Measurements from ENCODE around the gene MCAT. TPM values are rescaled to one million over a fixed set of nuclear protein-coding genes. Genes with fewer than 3 reads are reported as not detected.

MCAT gene, protein sequence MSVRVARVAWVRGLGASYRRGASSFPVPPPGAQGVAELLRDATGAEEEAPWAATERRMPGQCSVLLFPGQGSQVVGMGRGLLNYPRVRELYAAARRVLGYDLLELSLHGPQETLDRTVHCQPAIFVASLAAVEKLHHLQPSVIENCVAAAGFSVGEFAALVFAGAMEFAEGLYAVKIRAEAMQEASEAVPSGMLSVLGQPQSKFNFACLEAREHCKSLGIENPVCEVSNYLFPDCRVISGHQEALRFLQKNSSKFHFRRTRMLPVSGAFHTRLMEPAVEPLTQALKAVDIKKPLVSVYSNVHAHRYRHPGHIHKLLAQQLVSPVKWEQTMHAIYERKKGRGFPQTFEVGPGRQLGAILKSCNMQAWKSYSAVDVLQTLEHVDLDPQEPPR
- 14.2 to 26.4 TPM (median 26.1 TPM) in 5 replicates for total RNA-seq (2022; extraction: Qiagen RNA extraction; ENCODE audit: low read depth)

DNA sequence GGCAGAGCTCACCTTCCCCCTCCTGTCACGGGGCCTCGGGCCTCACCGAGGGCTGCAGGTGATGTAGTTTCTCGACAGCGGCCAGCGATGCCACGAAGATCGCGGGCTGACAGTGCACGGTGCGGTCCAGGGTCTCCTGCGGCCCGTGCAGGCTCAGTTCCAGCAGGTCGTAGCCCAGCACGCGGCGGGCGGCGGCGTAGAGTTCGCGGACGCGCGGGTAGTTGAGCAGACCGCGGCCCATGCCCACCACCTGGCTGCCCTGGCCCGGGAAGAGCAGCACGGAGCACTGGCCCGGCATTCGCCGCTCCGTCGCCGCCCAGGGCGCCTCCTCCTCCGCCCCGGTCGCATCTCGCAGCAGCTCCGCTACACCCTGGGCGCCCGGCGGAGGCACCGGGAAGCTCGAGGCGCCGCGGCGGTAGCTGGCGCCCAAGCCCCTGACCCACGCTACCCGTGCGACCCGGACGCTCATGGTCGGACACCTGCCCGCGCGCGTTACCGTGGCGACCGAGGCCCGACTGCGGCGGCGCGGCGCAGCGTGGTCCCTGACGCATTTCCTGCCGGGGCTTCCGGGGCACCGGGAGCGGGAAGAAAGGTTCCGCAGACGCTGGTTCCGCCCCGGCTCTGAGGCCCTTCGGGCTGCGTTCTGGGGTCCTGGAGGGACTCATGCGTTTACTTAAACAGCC, at the start of gene MCAT:
MCAT (minus strand) TSS at position 519 of the 683 bp plus-strand sequence; CDS start at position 469, 50 bp downstream.

DNA sequence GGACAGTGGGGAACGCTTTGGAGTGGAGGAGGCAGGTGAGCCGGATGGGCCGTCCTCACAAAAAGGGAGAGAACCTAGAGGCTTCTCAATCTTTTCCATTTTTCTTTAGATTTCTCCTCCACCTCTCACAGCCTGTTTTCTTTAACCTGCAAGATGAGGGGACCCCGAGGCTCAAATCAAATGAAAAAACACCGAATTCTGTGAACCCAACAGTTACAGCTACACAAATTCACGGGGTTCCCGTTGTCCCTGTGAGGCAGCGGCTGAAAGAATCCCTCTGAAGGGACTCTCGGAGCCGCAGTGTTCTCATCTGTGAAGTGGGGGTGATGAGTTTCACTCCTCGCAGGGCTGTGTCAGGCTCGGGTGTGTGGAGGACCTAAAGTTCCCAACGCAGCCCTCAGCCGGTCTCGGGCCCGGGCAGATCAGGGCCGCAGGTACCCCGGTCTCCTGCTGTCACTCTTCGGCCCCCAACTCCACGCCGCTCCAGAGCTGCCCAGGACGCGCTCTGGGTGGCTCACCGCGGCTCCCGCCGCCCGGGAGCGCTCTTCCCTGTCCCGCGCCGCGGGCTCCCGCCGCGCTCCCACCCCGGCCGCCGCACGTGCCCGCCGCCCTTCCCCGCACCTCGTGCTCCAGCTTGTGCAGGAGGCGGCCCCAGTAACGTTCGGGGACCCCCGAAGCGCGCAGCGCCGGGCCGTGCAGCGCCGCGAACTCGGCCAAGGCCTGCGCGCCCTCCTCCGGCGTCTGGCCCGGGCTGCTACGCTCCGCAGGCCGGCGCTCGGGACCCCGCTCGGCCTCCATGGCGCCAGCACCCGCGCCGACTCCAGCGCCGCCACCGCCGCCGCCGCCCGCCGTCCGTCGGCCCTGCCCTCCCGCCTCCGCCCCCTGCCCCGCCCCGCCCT, 43.3 kb upstream of the MCAT start, which contains the start of gene TTLL12:
TTLL12 (minus strand) TSS at position 863 of the 899 bp plus-strand sequence; CDS start at position 798, 65 bp downstream.

DNA sequence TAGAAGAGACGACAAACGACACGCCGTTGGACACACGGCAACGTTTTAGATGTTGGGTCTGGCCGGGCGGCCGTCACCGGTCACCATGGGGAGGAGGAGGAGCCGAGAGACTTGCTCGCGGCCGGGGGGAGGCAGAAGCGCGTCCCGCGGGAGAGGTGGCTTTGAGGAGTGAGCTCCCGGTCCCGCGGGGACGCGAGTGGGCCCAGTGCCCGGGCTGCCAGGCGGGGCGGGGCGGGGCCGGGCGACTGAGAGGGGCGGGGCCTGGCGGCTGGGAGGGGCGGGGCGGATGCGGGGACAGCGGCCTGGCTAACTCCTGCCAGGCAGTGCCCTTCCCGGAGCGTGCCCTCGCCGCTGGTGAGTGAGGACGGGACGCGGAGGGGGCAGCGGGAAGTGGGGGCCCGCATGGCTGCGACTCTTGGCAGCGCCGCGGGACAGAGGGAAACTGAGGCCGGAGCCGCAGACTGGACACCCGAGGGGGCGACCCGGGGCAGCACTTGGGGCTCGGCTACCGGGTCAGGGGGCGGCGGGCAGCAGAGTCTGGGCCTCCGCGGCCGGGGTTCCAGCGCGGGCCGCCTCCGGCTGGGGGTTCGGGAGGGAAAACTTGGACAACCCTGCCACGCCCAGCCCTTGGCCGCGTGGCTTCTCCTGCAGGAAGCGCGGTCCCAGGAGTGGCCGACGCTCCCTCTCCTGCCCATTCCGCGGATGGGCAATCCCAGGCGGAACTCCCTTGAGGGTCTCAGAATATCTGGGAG, 8.2 kb upstream of the MCAT start, which contains the start of gene TSPO:
TSPO (plus strand) TSS at position 309 of the 752 bp plus-strand sequence. CDS start 7,680 bp downstream, outside the sequence.

DNA sequence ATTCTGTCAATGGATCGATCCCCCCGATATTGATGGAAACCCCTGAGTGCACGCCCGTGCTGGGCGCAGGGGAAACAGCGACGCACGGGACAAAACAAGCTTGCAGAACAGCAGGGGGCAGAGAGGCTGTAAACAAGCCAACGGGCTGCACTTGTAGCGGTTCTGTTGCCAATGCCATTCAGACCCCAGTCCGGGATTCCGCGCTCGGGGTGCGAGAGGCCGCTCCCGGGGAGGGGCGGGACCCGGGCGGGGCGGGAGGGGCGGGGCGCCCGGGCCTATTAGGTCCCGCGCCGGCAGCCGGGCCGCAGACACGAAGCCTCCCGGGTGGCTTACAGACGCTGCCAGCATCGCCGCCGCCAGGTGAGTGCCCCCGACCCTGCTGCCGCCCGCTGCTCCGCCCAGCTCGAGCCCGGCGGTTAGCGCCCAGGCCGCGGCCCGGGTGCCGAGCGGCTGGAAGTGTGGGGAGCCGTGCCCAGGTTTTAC, 32.7 kb downstream of the MCAT start, which contains the start of gene BIK:
BIK (plus strand) TSS at position 307 of the 483 bp plus-strand sequence. CDS start 13,273 bp downstream, outside the sequence.

DNA sequence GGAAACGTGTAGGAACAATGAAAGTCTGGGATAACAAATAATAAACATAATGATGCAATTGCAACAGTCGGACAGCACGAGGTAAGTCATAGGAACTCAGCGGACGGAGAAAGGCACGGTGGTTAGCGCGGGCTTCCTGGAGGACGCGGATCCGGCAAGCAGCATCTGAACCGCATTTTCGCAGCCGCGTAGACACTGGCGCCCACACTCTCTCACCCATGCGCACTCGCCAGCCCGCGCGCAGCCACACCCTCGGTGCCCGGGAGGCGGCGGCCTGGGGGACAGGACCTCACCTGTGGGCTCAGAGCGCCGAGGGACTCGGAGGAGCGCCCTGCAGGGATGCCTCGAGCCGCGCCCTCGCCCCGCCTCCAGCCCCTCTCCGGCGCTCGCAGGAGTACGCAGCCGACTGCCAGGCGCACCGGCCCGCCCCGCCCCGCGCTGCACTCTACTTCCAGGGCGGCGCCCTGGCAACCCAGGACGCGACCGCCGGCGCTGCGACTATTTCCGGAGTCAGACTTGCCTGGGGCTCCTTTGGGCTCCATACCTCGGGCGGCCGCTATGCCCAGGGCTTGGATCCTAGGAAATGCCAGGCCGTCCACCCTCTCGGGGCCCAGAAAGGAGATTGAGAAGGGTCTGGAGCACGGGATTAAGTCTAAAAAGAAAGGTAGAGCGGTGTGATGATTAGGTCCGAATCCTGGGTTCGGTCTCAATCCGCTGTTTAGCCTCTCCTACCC, 54.0 kb downstream of the MCAT start, which contains the start of gene TTLL1:
TTLL1 (minus strand) TSS at position 408 of the 734 bp plus-strand sequence. CDS start 13,805 bp downstream, outside the sequence.

Other genes starting within 250 kb of the MCAT start
- gene PACSIN2, start 128.2 kb downstream of the MCAT start, total RNA-seq (2022; extraction: Qiagen RNA extraction; ENCODE audit: low read depth), result 103 to 138 TPM (median 131 TPM) in 5 replicates
- 2.0 to 2.9 TPM (median 2.4 TPM) in 5 replicates for gene TTLL1, start 54.0 kb downstream of the MCAT start, total RNA-seq (2022; extraction: Qiagen RNA extraction; ENCODE audit: low read depth)
- 0.81 to 2.1 TPM (median 1.2 TPM) in 5 replicates for gene BIK, start 32.6 kb downstream of the MCAT start, total RNA-seq (2022; extraction: Qiagen RNA extraction; ENCODE audit: low read depth)
- gene TSPO, start 8.2 kb upstream of the MCAT start, total RNA-seq (2022; extraction: Qiagen RNA extraction; ENCODE audit: low read depth), result 102 to 238 TPM (median 194 TPM) in 5 replicates
- gene TTLL12, start 43.7 kb upstream of the MCAT start, total RNA-seq (2022; extraction: Qiagen RNA extraction; ENCODE audit: low read depth), result 14.5 to 24.2 TPM (median 23.5 TPM) in 5 replicates
- 0.09 to 0.26 TPM (median 0.15 TPM) in 5 replicates for gene SCUBE1, start 200.0 kb upstream of the MCAT start, total RNA-seq (2022; extraction: Qiagen RNA extraction; ENCODE audit: low read depth)

Measured in A549 treated with ZK216348 at 1 μM for 4 hours (cell line).